ENCODE data around the gene TTLL11. TPM values are rescaled to one million over a fixed set of nuclear protein-coding genes. Genes with fewer than 3 reads are reported as not detected.

Gene TTLL11
- total RNA-seq, 1 experiment from 2014 or later = 1.5 TPM

GRCh38 chr9:122095010-122095767 lies 2.1 kb upstream of the TTLL11 start:
- H3K56ac ChIP-seq (ENCODE audit: insufficient read length, low read depth, low read length) = no peak overlapping the region
- no peak overlapping the region for H3T11ph ChIP-seq (ENCODE audit: low read length)
- no peak overlapping the region for H3K27ac ChIP-seq (ENCODE audit: insufficient read length, low read depth, low read length)
- Mint-ChIP-seq H3K36me3 (ENCODE audit: insufficient read depth in 1 of 3, low read depth in 3 of 3) (0 out of 7 replicates have a peak, but pooled peaks cover 0 to 1% (median 0%) of the 10 kb centered on the region in 3 experiments), H3K27ac (no peak overlapping the region), H3K27me3 (ENCODE audit: low read depth) (peaks cover 47% of the 10 kb centered on the region), H3K4me1 (peaks cover 9 to 14% of the 10 kb centered on the region in 2 experiments), H3K9me3 (peaks cover 0 to 2% of the 10 kb centered on the region in 2 experiments; a peak in 2 of 5 replicates), H3K4me3 (peak overlapping the region; percentile 4 to 68; a peak in 4 of 5 replicates)
- no peak overlapping the region for H2AK5ac ChIP-seq (ENCODE audit: insufficient read length, low read length)
- DNase-seq = peak; percentile 65
- H3K4me1 ChIP-seq (ENCODE audit: insufficient read depth, low read length) = no peaks in the 10 kb centered on the region
- H3K4ac ChIP-seq (ENCODE audit: low read depth, low read length) = no peak overlapping the region
- H2BK15ac ChIP-seq (ENCODE audit: low read depth, low read length) = no peak overlapping the region
- TF ChIP-seq CTCF (conservative IDR thresholded peaks at IDR 0.05) = peak; percentile 86
- no CpG with 5 or more reads among the region's 14 CpGs for WGBS (ENCODE audit: extremely low coverage, insufficient read length, low lambda C conversion rate)
- H2BK20ac ChIP-seq (ENCODE audit: low read depth, low read length, poor library complexity, severe bottlenecking) = no peak overlapping the region
- no peak overlapping the region for H4K5ac ChIP-seq (ENCODE audit: insufficient read length, low read depth, low read length)
- no peak overlapping the region for H4K91ac ChIP-seq (ENCODE audit: insufficient read length, low read depth, low read length)
- H2BK12ac ChIP-seq (ENCODE audit: insufficient read length, low read depth, low read length) = no peak overlapping the region
- no peaks in the 10 kb centered on the region; the same call in 1 of the 2 replicates for H3K27me3 ChIP-seq (ENCODE audit: insufficient read depth, low read length)
- H4K8ac ChIP-seq (replicated peaks; ENCODE audit: insufficient read length, low read depth, low read length) = no peak overlapping the region
- peaks cover 13% of the 10 kb centered on the region for H3K23me2 ChIP-seq (ENCODE audit: insufficient read length, low read depth, low read length, poor library complexity, severe bottlenecking)
- no peak overlapping the region for H3K14ac ChIP-seq (ENCODE audit: insufficient read depth, low read length)
- H3K23ac ChIP-seq (ENCODE audit: insufficient read length, low read depth, low read length) = no peak overlapping the region
- H4K20me1 ChIP-seq (ENCODE audit: control insufficient read depth, insufficient read depth, insufficient read length) = peaks cover 2% of the 10 kb centered on the region
- H3K79me2 ChIP-seq (ENCODE audit: insufficient read depth, low read length) = no peaks in the 10 kb centered on the region
- H2BK5ac ChIP-seq (ENCODE audit: insufficient read length, low read length) = no peak overlapping the region
- H3K9me3 ChIP-seq (ENCODE audit: control insufficient read depth, low read depth, low read length) = no peaks in the 10 kb centered on the region
- H3K4me2 ChIP-seq (ENCODE audit: insufficient read depth, insufficient read length, low read length) = peak overlapping the region; percentile 9
- H3K9ac ChIP-seq (ENCODE audit: extremely low read depth, insufficient read length, low read length) = no peak overlapping the region
- no peak overlapping the region for H2AFZ ChIP-seq (ENCODE audit: low read length)
- no peak overlapping the region for H3K18ac ChIP-seq (ENCODE audit: insufficient read length, low read depth, low read length)
- H3K79me1 ChIP-seq (ENCODE audit: insufficient read depth, low read depth, low read length, poor library complexity, severe bottlenecking) = no peaks in the 10 kb centered on the region
- H2BK120ac ChIP-seq (ENCODE audit: low read depth, low read length, poor library complexity, severe bottlenecking) = no peak overlapping the region

Measured in H9 (cell line).